Spleen (tissue), 11 donors: Measurements from ENCODE around the gene QKI. TPM values are rescaled to one million over a fixed set of nuclear protein-coding genes. Genes with fewer than 3 reads are reported as not detected.

ENCODE experiments used
- DNase-seq: peaks from one replicate; pipeline ENCODE4 v3.0.0-alpha.2; 2020
- H3K27ac ChIP-seq, 8 donors: fragments of 200-600 bp; sonication (generic) in 7 of 8; 1 replicate in 4 of 8; 2 replicates in 4 of 8; pipeline versions ENCODE4 v1.5.0 to v1.8.0; 2016 to 2021; ENCODE audit warnings: inconsistent platforms in 4 of 8, mild to moderate bottlenecking in 4 of 8, moderate library complexity in 1 of 8
- H3K27me3 ChIP-seq, 7 donors: fragments of 200-600 bp; sonication (generic) in 6 of 7; replicated peaks in 1 of 7; 1 replicate in 4 of 7; 2 replicates in 3 of 7; pipeline versions ENCODE4 v1.5.0 to v1.8.0; 2016 to 2021; ENCODE audit warnings: inconsistent platforms in 3 of 7, mild to moderate bottlenecking in 1 of 7
- H3K36me3 ChIP-seq, 6 donors: fragments of 200-600 bp; sonication (generic) in 5 of 6; 1 replicate in 4 of 6; 2 replicates in 2 of 6; pipeline versions ENCODE4 v1.5.0 to v1.8.0; 2016 to 2021; ENCODE audit warnings: inconsistent platforms in 2 of 6
- H3K4me1 ChIP-seq, 6 donors: fragments of 200-600 bp; sonication (generic) in 5 of 6; 1 replicate in 3 of 6; 2 replicates in 3 of 6; pipeline versions ENCODE4 v1.5.0 to v1.8.0; 2016 to 2021; ENCODE audit warnings: inconsistent platforms in 3 of 6
- H3K4me3 ChIP-seq, 8 donors: fragments of 200-600 bp; sonication (generic) in 7 of 8; 1 replicate in 4 of 8; 2 replicates in 4 of 8; pipeline versions ENCODE4 v1.5.0 to v1.8.0; 2016 to 2021; ENCODE audit warnings: inconsistent platforms in 4 of 8, mild to moderate bottlenecking in 4 of 8, moderate library complexity in 2 of 8
- H3K9me3 ChIP-seq, 8 donors: fragments of 200-600 bp; sonication (generic) in 7 of 8; 1 replicate in 4 of 8; 2 replicates in 4 of 8; pipeline versions ENCODE4 v1.5.0 to v1.8.0; 2016 to 2021; ENCODE audit warnings: inconsistent platforms in 4 of 8
- POLR2A ChIP-seq, 3 donors: fragments of 450-650 bp; IDR thresholded peaks; one replicate each; pipeline ENCODE4 v1.5.1; 2017; ENCODE audit warnings: antibody characterized with exemption in 3 of 3, mild to moderate bottlenecking in 1 of 3
- POLR2AphosphoS5 ChIP-seq, 3 donors: sonication (generic); formaldehyde crosslinking; IDR thresholded peaks; one replicate each; pipeline ENCODE4 v1.5.1; 2017; ENCODE audit warnings: antibody characterized with exemption in 3 of 3
- WGBS, 5 donors: extraction: QIAGEN DNeasy Blood & Tissue Kit in 3 of 5; methylation state at CpG; one replicate each; pipeline versions ENCODE4 v1.1.5 to v1.1.7; 2013 to 2018; 5-methylcytosine and 5-hydroxymethylcytosine counted together
- intact Hi-C: fragments of 100-400 bp; cut with DNase I; formaldehyde crosslinking; loops from one replicate; pipeline ENCODE4 v1.15.0; 2023; ENCODE audit warnings: low total_unique reads
- polyA plus RNA-seq, 3 donors: library from polyadenylated mRNA; stranded (reverse); fragments of 200-250 nt; gene quantifications; one replicate each; pipeline ENCODE4 v1.2.1, GENCODE V29; 2013
- total RNA-seq, 7 donors: library from RNA; depleted of rRNA in 3 of 7; stranded (reverse); fragments of >200 nt in 3 of 7; fragmentation: NEBNext Ultra II Directional in 4 of 7; extraction: Animal tissue kit (Norgen Biotek cat#: 25700) in 4 of 7; gene quantifications; one replicate each; pipeline versions ENCODE4 v1.1.0 to v1.2.1, GENCODE V29; 2016 to 2021
- TF ChIP-seq, protein P1 (sequence below), 11 experiments: fragments of 200-600 bp in 7 of 11; fragments of 450-650 bp in 4 of 11; sonication (generic) in 4 of 11; IDR thresholded peaks in 8 of 11; conservative IDR thresholded peaks in 3 of 11; 1 replicate in 7 of 11; 2 replicates in 4 of 11; pipeline versions ENCODE4 v1.4.0 to v1.8.0; 2016 to 2021; ENCODE audit warnings: antibody characterized with exemption in 11 of 11, inconsistent platforms in 4 of 11, mild to moderate bottlenecking in 1 of 11
- donor health status: healthy with polysubstance abuse.
- donor health status: DM: no; HTN: no; CAD: no; lungs with moderate emphysema.
- donor health status: DM: no; HTN: no; CAD: no.
- donor health status: Bipolar disorder and iron deficiency.
- donor health status: healthy.
- donor health status: DM: no; HTN: no; CAD: no.
- donor health status: DM: yes; HTN: yes; CAD: no.

Gene QKI
- total and polyA plus RNA-seq, 10 donors: 11.3 to 217 (median 180) TPM

DNA sequence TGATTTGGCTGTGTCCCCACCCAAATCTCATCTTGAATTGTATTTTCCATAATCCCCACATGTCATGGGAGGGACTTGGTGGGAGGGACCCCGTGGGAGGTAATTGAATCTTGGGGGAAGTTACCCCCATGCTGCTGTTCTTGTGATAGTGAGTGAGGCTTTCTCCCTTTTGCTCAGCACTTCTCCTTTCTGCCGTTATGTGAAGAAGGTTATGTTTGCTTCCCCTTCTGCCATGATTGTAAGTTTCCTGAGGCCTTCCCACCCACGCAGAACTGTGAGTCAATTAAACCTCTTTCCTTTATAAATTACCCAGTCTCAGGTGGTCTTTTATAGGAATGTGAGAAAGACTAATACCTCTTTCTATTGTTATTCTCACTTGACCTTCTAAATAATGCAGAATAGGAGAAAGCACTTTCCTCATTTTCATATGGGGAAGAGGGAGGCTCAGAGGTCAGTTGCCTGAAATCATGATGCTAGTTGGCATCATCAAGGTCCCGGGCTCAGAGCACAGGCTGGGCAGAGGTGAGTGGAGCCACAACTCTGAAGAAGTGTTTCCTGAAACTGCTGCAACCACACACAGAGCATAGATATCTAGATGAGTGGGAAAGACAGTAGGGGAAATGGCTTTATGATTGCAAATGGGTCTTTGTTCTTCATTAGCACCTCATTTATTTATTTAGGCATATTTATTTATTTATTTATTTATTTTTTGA is 191.0 kb downstream of the QKI start:
- Histone ChIP-seq H3K27ac (no peak overlapping the region), H3K4me1 (no peaks in the 10 kb centered on the region), H3K27me3 (no peaks in the 10 kb centered on the region), H3K9me3 (peaks cover 0 to 12% (median 8%) of the 10 kb centered on the region in 8 donors), H3K36me3 (no peaks in the 10 kb centered on the region), H3K4me3 (no peak overlapping the region)
- no peak for TF ChIP-seq POLR2AphosphoS5 (IDR thresholded peaks at IDR 0.05)
- TF ChIP-seq, protein P1, sequence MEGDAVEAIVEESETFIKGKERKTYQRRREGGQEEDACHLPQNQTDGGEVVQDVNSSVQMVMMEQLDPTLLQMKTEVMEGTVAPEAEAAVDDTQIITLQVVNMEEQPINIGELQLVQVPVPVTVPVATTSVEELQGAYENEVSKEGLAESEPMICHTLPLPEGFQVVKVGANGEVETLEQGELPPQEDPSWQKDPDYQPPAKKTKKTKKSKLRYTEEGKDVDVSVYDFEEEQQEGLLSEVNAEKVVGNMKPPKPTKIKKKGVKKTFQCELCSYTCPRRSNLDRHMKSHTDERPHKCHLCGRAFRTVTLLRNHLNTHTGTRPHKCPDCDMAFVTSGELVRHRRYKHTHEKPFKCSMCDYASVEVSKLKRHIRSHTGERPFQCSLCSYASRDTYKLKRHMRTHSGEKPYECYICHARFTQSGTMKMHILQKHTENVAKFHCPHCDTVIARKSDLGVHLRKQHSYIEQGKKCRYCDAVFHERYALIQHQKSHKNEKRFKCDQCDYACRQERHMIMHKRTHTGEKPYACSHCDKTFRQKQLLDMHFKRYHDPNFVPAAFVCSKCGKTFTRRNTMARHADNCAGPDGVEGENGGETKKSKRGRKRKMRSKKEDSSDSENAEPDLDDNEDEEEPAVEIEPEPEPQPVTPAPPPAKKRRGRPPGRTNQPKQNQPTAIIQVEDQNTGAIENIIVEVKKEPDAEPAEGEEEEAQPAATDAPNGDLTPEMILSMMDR (IDR thresholded peaks at IDR 0.05 in 8 of 11, conservative IDR thresholded peaks at IDR 0.05 in 3 of 11): no peak
- no peak for TF ChIP-seq POLR2A (IDR thresholded peaks at IDR 0.05)
- intact Hi-C loops: no loop called here
- 53 to 64% (median 58%) methylated on average over 4 of the region's 4 CpGs for WGBS, 5 donors
- DNase-seq: no peak

DNA sequence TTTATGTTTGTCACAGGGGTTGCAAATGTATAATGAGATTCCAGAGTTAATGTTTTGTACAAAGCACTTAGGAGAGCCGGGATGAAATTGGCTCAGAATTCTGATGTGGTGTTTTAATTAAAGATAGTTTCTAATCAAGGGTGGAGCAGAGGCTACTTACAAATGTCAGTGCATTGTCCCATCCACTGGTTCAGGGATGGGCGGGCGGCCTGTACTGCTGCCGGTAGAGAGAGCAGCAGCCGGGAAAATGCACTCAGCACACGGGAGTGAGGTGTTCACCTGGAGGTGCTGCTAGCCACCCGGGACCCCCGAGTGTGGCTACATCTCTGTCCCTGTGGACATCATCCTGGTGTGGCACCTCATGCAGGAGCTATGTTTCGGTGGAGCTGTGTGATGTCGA is 193.3 kb downstream of the QKI start:
- Histone ChIP-seq H3K4me3 (no peak overlapping the region), H3K4me1 (no peaks in the 10 kb centered on the region), H3K27ac (no peak overlapping the region), H3K27me3 (no peaks in the 10 kb centered on the region), H3K9me3 (peaks cover 0 to 12% (median 8%) of the 10 kb centered on the region in 8 donors), H3K36me3 (no peaks in the 10 kb centered on the region)
- no peak for TF ChIP-seq POLR2A (IDR thresholded peaks at IDR 0.05)
- TF ChIP-seq, protein P1 (IDR thresholded peaks at IDR 0.05 in 8 of 11, conservative IDR thresholded peaks at IDR 0.05 in 3 of 11): no peak
- TF ChIP-seq POLR2AphosphoS5 (IDR thresholded peaks at IDR 0.05): no peak
- no peak for DNase-seq
- intact Hi-C loops: no loop called here
- 83 to 97% (median 93%) methylated on average over 10 of the region's 10 CpGs for WGBS, 5 donors

DNA sequence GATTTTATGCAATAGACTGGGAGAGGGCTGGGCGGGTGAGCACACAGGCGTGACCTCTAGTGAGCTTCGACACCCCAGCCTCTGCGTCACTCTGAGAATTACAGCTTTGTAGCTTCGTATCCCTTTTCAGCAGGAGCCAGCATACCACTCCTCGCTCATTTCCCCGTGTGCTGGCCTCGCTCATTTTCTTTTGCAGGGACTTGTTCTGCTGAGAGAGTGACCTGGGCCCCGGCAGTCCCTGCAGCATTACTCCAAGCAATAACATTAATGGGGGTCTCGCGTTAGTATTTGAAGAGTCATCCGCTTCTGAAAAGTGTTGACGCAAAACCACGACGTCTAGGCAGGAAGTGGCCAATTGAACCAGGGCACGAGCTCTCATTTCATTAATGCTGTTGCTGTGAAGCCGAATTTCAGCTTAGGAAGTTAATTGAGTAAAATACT is 193.7 kb downstream of the QKI start:
- WGBS, 5 donors: 47 to 59% (median 56%) methylated on average over 17 of the region's 17 CpGs
- Histone ChIP-seq H3K4me1 (no peaks in the 10 kb centered on the region), H3K27ac (no peak overlapping the region), H3K9me3 (peaks cover 0 to 12% (median 8%) of the 10 kb centered on the region in 8 donors), H3K36me3 (no peaks in the 10 kb centered on the region), H3K27me3 (no peaks in the 10 kb centered on the region), H3K4me3 (no peak overlapping the region)
- TF ChIP-seq POLR2A (IDR thresholded peaks at IDR 0.05) (no peak), POLR2AphosphoS5 (IDR thresholded peaks at IDR 0.05) (no peak)
- TF ChIP-seq, protein P1 (IDR thresholded peaks at IDR 0.05 in 8 of 11, conservative IDR thresholded peaks at IDR 0.05 in 3 of 11): no peak
- DNase-seq: no peak
- intact Hi-C loops: no loop called here

DNA sequence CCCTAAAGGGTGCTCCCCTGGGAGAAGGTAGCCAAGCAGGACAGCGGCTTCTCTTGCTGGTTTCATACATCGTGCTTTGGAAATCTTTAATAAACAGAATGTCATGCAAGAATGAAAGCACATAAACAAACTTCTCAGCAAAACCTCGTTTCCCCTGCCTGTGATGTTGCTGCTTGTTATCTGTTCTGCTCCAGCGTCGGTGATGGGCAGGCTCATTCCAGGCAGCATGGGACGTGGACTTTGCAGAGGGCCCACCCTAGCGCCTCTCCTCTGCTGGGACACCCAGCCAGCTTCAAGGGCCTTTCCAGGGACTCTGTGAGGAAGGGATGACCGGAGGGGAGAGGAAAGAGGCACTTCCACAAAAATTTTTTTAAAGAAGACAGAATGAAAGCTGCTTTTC is 197.7 kb downstream of the QKI start:
- H3K27ac ChIP-seq: no peak overlapping the region
- intact Hi-C loops: no loop called here
- H3K4me1 ChIP-seq: no peaks in the 10 kb centered on the region
- no peaks in the 10 kb centered on the region for H3K27me3 ChIP-seq
- no peaks in the 10 kb centered on the region for H3K9me3 ChIP-seq
- H3K36me3 ChIP-seq: no peaks in the 10 kb centered on the region
- DNase-seq: no peak
- TF ChIP-seq POLR2AphosphoS5 (IDR thresholded peaks at IDR 0.05): no peak
- TF ChIP-seq, protein P1 (IDR thresholded peaks at IDR 0.05 in 8 of 11, conservative IDR thresholded peaks at IDR 0.05 in 3 of 11): no peak
- TF ChIP-seq POLR2A (IDR thresholded peaks at IDR 0.05): no peak
- 69 to 78% (median 75%) methylated on average over 8 of the region's 8 CpGs for WGBS, 5 donors
- no peak overlapping the region for H3K4me3 ChIP-seq
